Measurements from ENCODE around the gene AMD1. TPM values are rescaled to one million over a fixed set of nuclear protein-coding genes. Genes with fewer than 3 reads are reported as not detected.

AMD1 gene
- total RNA-seq, 4 donors from 2014 or later: 37.2 to 91.8 (median 43.9) TPM

DNA sequence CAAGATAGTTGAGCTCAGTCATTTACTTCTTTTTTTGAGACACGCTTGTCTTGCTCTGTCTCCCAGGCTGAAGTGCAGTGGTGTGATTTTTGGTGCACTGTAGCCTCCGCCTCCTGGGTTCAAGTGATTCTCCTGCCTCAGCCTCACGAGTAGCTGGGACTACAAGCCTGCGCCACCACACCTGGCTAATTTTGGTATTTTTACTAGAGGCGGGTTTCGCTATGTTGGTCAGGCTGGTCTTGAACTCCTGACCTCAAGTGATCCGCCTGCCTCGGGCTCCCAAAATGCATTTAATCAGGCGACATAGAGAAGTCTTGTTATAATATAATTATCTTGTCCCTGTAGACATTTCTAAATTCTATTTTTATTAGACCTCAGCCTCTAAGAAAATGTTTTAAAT, 6.1 kb downstream of the AMD1 start:
- TF ChIP-seq, protein P1, sequence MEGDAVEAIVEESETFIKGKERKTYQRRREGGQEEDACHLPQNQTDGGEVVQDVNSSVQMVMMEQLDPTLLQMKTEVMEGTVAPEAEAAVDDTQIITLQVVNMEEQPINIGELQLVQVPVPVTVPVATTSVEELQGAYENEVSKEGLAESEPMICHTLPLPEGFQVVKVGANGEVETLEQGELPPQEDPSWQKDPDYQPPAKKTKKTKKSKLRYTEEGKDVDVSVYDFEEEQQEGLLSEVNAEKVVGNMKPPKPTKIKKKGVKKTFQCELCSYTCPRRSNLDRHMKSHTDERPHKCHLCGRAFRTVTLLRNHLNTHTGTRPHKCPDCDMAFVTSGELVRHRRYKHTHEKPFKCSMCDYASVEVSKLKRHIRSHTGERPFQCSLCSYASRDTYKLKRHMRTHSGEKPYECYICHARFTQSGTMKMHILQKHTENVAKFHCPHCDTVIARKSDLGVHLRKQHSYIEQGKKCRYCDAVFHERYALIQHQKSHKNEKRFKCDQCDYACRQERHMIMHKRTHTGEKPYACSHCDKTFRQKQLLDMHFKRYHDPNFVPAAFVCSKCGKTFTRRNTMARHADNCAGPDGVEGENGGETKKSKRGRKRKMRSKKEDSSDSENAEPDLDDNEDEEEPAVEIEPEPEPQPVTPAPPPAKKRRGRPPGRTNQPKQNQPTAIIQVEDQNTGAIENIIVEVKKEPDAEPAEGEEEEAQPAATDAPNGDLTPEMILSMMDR (IDR thresholded peaks at IDR 0.05; ENCODE audit: low read depth): no peak

DNA sequence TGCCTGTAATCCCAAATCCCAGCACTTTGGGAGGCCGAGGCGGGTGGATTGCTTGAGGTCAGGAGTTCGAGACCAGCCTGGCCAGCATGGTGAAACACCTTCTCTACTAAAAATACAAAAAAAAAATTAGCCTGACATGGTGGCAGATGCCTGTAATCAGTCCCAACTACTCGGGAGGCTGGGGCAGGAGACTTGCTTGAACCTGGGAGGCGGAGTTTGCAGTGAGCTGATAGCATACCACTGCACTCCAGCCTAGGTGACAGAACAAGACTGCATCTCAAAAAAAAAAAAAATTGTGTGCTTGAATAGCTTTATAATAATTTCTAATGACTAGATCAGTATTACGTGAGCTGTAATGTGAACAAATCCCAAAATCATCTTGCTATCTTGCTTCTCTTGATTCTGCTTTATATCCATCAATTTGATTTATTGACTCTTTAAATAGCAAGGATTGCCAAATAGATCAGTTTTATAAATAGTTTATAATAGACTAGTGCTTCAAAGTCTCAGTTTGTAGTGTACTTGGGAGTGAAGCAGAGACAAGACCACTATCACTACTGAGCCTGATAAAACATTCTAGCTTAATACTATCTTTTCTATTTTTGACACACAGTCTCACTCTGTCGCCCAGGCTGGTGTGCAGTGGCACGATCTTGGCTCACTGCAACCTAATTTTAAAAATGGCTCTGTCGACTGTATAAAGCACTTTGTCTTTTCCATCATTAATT, 7.1 kb downstream of the AMD1 start:
- TF ChIP-seq, protein P1 (IDR thresholded peaks at IDR 0.05; ENCODE audit: low read depth): no peak

DNA sequence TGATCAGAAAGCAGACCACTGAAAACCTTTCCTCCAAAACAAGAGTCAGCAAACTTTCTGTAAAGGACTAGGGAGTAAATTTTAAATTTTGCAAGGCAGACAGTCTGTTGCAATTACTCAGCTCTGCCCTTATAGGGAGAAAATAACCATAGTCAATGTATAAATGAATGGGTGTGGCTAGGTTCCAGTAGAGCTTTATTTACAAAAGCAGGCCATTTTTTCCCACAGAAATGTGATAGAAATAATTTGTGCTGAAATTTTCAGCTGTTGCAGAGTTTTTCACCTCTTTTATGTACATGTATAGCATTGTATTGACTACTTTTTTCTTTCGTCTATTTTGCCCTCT, 7.7 kb downstream of the AMD1 start:
- TF ChIP-seq, protein P1 (IDR thresholded peaks at IDR 0.05; ENCODE audit: low read depth): no peak

DNA sequence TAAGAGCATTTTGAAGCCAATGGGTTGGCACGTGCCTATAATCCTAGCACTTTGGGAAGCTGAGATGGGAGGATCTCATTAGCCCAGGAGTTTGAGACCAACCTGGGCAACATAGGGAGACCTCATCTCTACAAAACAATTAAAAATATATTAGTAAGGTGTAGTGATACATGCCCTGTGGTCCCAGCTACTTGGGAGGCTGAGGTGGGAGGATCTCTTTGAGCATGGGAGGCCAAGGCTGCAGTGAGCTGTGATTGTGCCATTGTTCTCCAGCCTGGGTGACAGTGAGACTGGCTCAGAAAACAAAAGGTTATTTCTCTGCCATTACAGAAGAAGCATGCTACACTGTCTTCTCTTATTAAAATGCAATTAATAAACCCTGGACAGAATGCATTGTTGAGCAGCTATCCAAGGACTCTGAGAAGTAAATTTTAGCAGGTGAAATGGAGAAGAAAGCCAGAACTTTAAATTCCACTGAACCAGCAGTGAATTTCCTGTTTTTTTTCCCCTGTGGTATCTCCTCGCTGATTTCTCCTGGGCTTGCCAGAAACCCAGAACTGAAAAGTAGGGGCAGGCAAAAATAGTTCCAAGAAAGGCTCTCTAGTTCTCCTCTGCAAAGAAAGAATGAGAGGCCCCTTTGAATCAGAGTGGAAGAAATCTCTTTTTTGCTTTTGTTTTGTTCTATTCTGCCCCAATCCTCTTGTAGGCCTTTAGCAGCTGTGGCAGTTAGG, 8.4 kb downstream of the AMD1 start:
- TF ChIP-seq, protein P1 (IDR thresholded peaks at IDR 0.05; ENCODE audit: low read depth): no peak

DNA sequence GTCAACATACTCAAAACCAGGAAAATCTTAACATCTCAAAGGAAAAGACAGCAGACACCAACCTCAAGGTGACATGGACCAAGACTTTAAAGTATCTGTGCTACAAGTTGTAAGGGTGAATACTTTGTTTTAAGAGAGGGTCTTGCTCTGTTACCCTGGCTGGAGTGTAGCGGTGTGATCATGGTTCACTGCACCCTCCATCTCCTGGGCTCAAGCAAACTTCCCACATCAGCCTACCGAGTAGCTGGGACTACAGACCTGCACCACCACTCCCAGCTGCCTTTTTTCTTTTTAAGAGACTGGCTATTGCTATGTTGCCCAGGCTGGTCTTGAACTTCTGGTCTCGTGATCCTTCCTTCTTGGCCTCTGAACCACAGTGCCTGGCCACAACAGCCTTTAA, 9.7 kb downstream of the AMD1 start:
- TF ChIP-seq, protein P1 (IDR thresholded peaks at IDR 0.05; ENCODE audit: low read depth): no peak

DNA sequence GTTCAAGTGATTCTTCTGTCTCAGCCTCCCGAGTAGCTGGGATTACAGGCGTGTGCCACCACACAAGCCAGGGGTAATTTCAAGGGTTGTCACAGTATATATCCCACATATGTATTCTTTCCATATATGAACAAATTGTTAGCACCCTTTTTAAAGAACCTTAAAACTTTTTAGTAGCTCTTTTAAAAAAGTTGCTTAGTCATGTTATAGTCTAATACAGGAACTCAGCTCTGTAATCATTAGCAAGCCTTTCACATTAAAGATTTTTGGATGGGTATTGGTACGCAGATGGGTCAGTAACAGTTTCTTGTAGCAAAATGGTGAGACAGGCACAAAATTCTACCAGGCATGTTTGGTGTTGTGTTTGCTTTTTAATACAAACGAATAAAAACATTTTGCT, 10.9 kb downstream of the AMD1 start:
- TF ChIP-seq, protein P1 (IDR thresholded peaks at IDR 0.05; ENCODE audit: low read depth): no peak

DNA sequence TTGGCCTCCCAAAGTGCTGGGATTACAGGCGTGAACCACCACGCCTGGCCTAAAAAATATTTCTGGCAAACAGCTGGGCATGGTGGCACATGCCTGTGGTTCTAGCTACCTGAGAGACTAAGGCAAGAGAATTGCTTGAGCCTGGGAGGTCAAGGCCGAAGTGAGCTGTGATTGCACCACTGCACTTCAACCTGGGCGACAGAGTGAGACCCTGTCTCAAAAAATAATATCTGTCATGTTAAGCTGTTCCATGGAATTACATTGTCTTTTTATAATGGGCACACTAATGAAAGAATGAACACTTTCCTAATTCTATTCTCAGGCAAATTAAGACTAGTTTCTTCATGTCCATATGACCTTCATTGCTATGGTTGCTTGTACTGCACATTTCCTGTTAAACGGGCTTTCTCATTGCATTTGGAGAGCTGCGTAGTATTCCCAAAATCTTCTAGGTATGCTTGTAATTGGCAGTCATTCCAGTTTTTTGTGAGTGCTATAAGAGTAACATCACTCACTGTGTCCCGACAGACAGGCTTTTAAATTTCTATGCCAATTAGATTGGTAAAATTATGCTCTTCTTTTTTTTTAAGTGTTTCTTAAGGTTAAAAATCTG, 12.1 kb downstream of the AMD1 start:
- TF ChIP-seq, protein P1 (IDR thresholded peaks at IDR 0.05; ENCODE audit: low read depth): no peak

Measured in subcutaneous adipose tissue (tissue), 4 donors.